Transverse colon (tissue), 4 donors: Measurements from ENCODE around the gene GPR37L1. TPM values are rescaled to one million over a fixed set of nuclear protein-coding genes. Genes with fewer than 3 reads are reported as not detected.

ENCODE experiments used
- DNase-seq: peaks from one replicate; pipeline ENCODE4 v3.0.0-alpha.2; 2019
- H3K27ac ChIP-seq, 4 donors: fragments of 200-600 bp; sonication (generic); 2 replicates each; pipeline ENCODE4 v1.5.1; 2016 to 2018; ENCODE audit warnings: inconsistent platforms in 4 of 4
- H3K27me3 ChIP-seq: fragments of 200-600 bp; sonication (generic); 2 replicates; pipeline ENCODE4 v1.5.1; 2017; ENCODE audit warnings: inconsistent platforms
- H3K36me3 ChIP-seq, 4 donors: fragments of 200-600 bp; sonication (generic); 2 replicates each; pipeline ENCODE4 v1.5.1; 2017 to 2019; ENCODE audit warnings: inconsistent platforms in 4 of 4
- H3K4me1 ChIP-seq, 4 donors: fragments of 200-600 bp; sonication (generic); 2 replicates each; pipeline ENCODE4 v1.5.1; 2017 to 2020; ENCODE audit warnings: inconsistent platforms in 4 of 4
- H3K4me3 ChIP-seq, 4 donors: fragments of 200-600 bp; sonication (generic); 1 replicate in 1 of 4; 2 replicates in 3 of 4; pipeline versions ENCODE4 v1.5.1 to v1.6.1; 2017 to 2019; ENCODE audit warnings: inconsistent platforms in 4 of 4
- H3K9me3 ChIP-seq, 2 donors: fragments of 200-600 bp; sonication (generic); 2 replicates each; pipeline ENCODE4 v1.5.1; 2017 to 2019; ENCODE audit warnings: inconsistent platforms in 2 of 2
- CTCF ChIP-seq, 5 experiments: fragments of 200-600 bp in 3 of 5; fragments of 450-650 bp in 2 of 5; sonication (generic) in 3 of 5; IDR thresholded peaks; 1 replicate in 2 of 5; 2 replicates in 3 of 5; pipeline ENCODE4 v1.5.1; 2016 to 2017; ENCODE audit warnings: antibody characterized with exemption in 5 of 5, inconsistent platforms in 3 of 5, mild to moderate bottlenecking in 2 of 5, moderate library complexity in 1 of 5
- EP300 ChIP-seq: sonication (generic); formaldehyde crosslinking; IDR thresholded peaks from one replicate; pipeline ENCODE4 v1.6.1; 2017; ENCODE audit warnings: antibody characterized with exemption, low read depth
- POLR2A ChIP-seq: fragments of 450-650 bp; IDR thresholded peaks from one replicate; pipeline ENCODE4 v1.6.1; 2016; ENCODE audit warnings: antibody characterized with exemption, mild to moderate bottlenecking, moderate library complexity
- POLR2AphosphoS5 ChIP-seq, 3 donors: sonication (generic); formaldehyde crosslinking; IDR thresholded peaks; one replicate each; pipeline ENCODE4 v1.6.1; 2016; ENCODE audit warnings: antibody characterized with exemption in 3 of 3
- WGBS, 2 donors: methylation state at CpG; one replicate each; pipeline ENCODE4 v1.1.5; 2018; ENCODE audit warnings: low coverage in 1 of 2; 5-methylcytosine and 5-hydroxymethylcytosine counted together
- in situ Hi-C, 4 donors: fragments of 200-750 bp; cut with MboI; loops; one replicate each; pipeline versions ENCODE4 v1.15.0 to v1.15.1; 2017; ENCODE audit warnings: low sequenced_read_pairs in 3 of 4, low pct_ligation_motif_present in 1 of 4, low pct_unique_long_range_greater_than_20kb in 1 of 4
- intact Hi-C: fragments of 100-400 bp; cut with DNase I; formaldehyde crosslinking; loops from one replicate; pipeline ENCODE4 v1.15.1; 2023; ENCODE audit warnings: low total_unique reads
- total RNA-seq, 4 donors: library from RNA; depleted of rRNA; stranded (reverse); fragments of >200 nt; gene quantifications; one replicate each; pipeline ENCODE4 v1.1.0, GENCODE V29; 2016

GPR37L1 gene
- total RNA-seq, 4 donors from 2014 or later, result 0.55 to 0.95 TPM; not detected in 2

- intact Hi-C loops (no loop called here), in situ Hi-C loops (no loop called here)
- Histone ChIP-seq H3K36me3 (no peaks in the 10 kb centered on the region), H3K4me1 (peaks cover 0 to 11% (median 0%) of the 10 kb centered on the region in 4 donors), H3K4me3 (no peak overlapping the region), H3K9me3 (no peaks in the 10 kb centered on the region), H3K27ac (peak overlapping the region in 1 of 4 donors; percentile 72), H3K27me3 (no peaks in the 10 kb centered on the region)
- WGBS, 2 donors, result 77% methylated on average over 12 of the region's 12 CpGs; no CpG with 5 or more reads in 1 of the 2 donors
- DNase-seq, result no peak
- no peak for TF ChIP-seq POLR2AphosphoS5 (IDR thresholded peaks at IDR 0.05)
- no peak for TF ChIP-seq EP300
- no peak for TF ChIP-seq CTCF (IDR thresholded peaks at IDR 0.05)
- TF ChIP-seq POLR2A, result no peak
Observed at GRCh38 chr1:202163281-202164270, 40.9 kb downstream of the GPR37L1 start.

- DNase-seq, result peak; percentile 51
- Histone ChIP-seq H3K27me3 (no peaks in the 10 kb centered on the region), H3K36me3 (no peaks in the 10 kb centered on the region), H3K9me3 (no peaks in the 10 kb centered on the region), H3K4me3 (no peak overlapping the region), H3K27ac (no peak overlapping the region), H3K4me1 (peaks cover 0 to 11% (median 0%) of the 10 kb centered on the region in 4 donors)
- 57 to 70% methylated on average over 2 to 11 of the region's 11 CpGs for WGBS, 2 donors
- intact Hi-C loops (no loop called here), in situ Hi-C loops (no loop called here)
- TF ChIP-seq POLR2AphosphoS5 (IDR thresholded peaks at IDR 0.05), result no peak
- TF ChIP-seq POLR2A, result no peak
- no peak for TF ChIP-seq EP300
- no peak for TF ChIP-seq CTCF (IDR thresholded peaks at IDR 0.05)
Observed at GRCh38 chr1:202164271-202165037, 41.7 kb downstream of the GPR37L1 start.

- in situ Hi-C loops, result no loop called here
Observed at GRCh38 chr1:202165267-202165941, 42.7 kb downstream of the GPR37L1 start.

More at GRCh38 chr1:202165267-202165941, 42.7 kb downstream of the GPR37L1 start:
- no peaks in the 10 kb centered on the region for H3K9me3 ChIP-seq
- H3K4me3 ChIP-seq, result no peak overlapping the region
- intact Hi-C loops, result no loop called here
- WGBS, 2 donors, result 77 to 97% methylated on average over 5 to 19 of the region's 20 CpGs
- no peak for DNase-seq
- no peak overlapping the region for H3K27ac ChIP-seq
- peaks cover 0 to 11% (median 0%) of the 10 kb centered on the region in 4 donors for H3K4me1 ChIP-seq
- TF ChIP-seq EP300, result no peak
- TF ChIP-seq POLR2AphosphoS5 (IDR thresholded peaks at IDR 0.05), result no peak
- TF ChIP-seq CTCF (IDR thresholded peaks at IDR 0.05), result no peak
- TF ChIP-seq POLR2A, result no peak
- no peaks in the 10 kb centered on the region for H3K36me3 ChIP-seq
- no peaks in the 10 kb centered on the region for H3K27me3 ChIP-seq
